ENCODE measurements around the gene RAF1.

The RAF1 gene

DNA sequence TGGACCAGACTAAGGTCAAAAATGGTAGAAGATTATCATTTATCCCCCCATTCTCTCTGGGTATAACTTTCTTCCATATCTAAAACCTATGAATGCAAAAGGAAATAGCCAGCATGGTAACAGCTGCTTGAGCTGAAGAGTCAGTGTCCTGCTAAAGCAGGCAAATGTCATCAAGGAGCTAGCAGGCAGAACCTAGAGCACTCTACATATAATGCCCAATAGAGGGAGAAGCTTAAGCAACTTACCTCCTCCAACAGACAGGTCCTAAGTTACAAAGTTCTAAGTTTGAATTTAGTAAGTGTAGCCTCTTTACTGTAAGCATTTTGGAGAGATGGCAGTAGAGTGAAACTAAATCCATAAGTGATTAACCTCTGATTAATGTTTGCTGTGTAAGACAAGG, 7.7 kb downstream of the RAF1 start:
- ChIA-PET CTCF (interaction anchor here (0.7 kb wide), 1 partner anchor 702 kb away, joined by 5 read pairs; no protein-coding TSS in a partner anchor), POLR2A (interaction anchor here (0.7 kb wide), 1 partner anchor 8 kb away, joined by 3 read pairs; the partner anchor contains the start of gene RAF1)
- TF ChIP-seq HDGF (IDR thresholded peaks at IDR 0.05; ENCODE audit: borderline replicate concordance) (no peak), L3MBTL2 (conservative IDR thresholded peaks at IDR 0.05) (no peak), FOXA1 (IDR thresholded peaks at IDR 0.05) (no peak), CTBP1 (IDR thresholded peaks at IDR 0.05; ENCODE audit: borderline replicate concordance) (no peak), TARDBP (IDR thresholded peaks at IDR 0.05) (no peak), FOXK2 (IDR thresholded peaks at IDR 0.05) (no peak), ZNF384 (IDR thresholded peaks at IDR 0.05) (no peak)
- DNase-seq (ENCODE audit: extremely low spot score): no peak

DNA sequence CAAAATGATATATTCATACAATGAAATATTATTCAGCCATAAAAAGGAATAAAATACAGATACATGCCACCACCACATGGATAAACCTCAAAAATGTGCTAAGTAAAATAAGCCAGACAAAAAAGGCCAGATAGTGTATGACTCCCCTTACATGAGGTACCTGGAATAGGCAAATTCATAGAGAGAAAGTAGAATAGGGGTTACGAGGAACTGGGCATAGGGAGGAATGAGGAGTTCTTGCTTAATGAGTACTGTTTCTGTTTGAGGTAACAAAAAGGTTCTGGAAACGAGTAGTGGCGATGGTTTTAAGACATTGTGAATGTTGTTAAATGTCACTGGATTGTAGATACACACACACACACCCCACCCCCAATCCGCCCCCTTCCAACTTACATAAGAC, 8.2 kb downstream of the RAF1 start:
- POLR2A ChIA-PET: no interaction called here
- no peak for TF ChIP-seq FOXM1 (IDR thresholded peaks at IDR 0.05; ENCODE audit: borderline replicate concordance)
- no peak for TF ChIP-seq FOXK2 (IDR thresholded peaks at IDR 0.05)
- no peak for TF ChIP-seq SP1 (IDR thresholded peaks at IDR 0.05)
- no peak for TF ChIP-seq BHLHE40 (IDR thresholded peaks at IDR 0.05; ENCODE audit: borderline replicate concordance)
- no peak for TF ChIP-seq CTBP1 (IDR thresholded peaks at IDR 0.05; ENCODE audit: borderline replicate concordance)
- no peak for TF ChIP-seq NFRKB (IDR thresholded peaks at IDR 0.05)
- no peak for TF ChIP-seq ELF4 (IDR thresholded peaks at IDR 0.05)
- CTCF ChIA-PET: interaction anchor here (0.7 kb wide), 1 partner anchor 701 kb away, joined by 5 read pairs; no protein-coding TSS in a partner anchor
- DNase-seq (ENCODE audit: extremely low spot score): no peak

DNA sequence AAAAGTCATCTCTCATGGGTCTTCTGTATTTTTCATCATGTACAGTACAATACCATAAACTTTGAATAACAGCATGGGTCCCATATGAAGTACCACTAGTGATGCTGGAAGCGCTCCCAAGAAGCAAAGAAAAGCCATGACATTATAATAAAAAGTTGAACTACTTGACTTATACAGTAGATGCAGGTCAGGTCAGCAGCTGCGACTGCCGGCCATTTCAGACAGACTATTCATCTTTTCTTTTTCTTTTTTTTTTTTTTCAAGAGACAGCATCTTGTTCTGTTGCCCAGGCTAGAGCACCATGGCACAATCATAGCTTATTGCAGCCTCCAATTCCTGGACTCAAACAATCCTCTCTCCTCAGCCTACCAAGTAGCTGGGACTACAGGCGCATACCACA, 10.2 kb downstream of the RAF1 start:
- ChIA-PET POLR2A (interaction anchor here (1.1 kb wide), 1 partner anchor 10 kb away, joined by 4 read pairs; the partner anchor contains the start of gene RAF1), CTCF (no interaction called here)
- TF ChIP-seq SP1 (IDR thresholded peaks at IDR 0.05) (no peak), FOXM1 (IDR thresholded peaks at IDR 0.05; ENCODE audit: borderline replicate concordance) (no peak), ELF4 (IDR thresholded peaks at IDR 0.05) (no peak), L3MBTL2 (conservative IDR thresholded peaks at IDR 0.05) (no peak), FOXA1 (IDR thresholded peaks at IDR 0.05) (no peak), CTBP1 (IDR thresholded peaks at IDR 0.05; ENCODE audit: borderline replicate concordance) (no peak), TARDBP (IDR thresholded peaks at IDR 0.05) (no peak), FOXK2 (IDR thresholded peaks at IDR 0.05) (no peak), BHLHE40 (IDR thresholded peaks at IDR 0.05; ENCODE audit: borderline replicate concordance) (no peak), NFRKB (IDR thresholded peaks at IDR 0.05) (no peak), ZNF384 (IDR thresholded peaks at IDR 0.05) (no peak), HDGF (IDR thresholded peaks at IDR 0.05; ENCODE audit: borderline replicate concordance) (no peak), SUZ12 (IDR thresholded peaks at IDR 0.05) (no peak), LEF1 (IDR thresholded peaks at IDR 0.05; ENCODE audit: borderline replicate concordance) (no peak)
- TF ChIP-seq, protein P1, sequence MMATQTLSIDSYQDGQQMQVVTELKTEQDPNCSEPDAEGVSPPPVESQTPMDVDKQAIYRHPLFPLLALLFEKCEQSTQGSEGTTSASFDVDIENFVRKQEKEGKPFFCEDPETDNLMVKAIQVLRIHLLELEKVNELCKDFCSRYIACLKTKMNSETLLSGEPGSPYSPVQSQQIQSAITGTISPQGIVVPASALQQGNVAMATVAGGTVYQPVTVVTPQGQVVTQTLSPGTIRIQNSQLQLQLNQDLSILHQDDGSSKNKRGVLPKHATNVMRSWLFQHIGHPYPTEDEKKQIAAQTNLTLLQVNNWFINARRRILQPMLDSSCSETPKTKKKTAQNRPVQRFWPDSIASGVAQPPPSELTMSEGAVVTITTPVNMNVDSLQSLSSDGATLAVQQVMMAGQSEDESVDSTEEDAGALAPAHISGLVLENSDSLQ (IDR thresholded peaks at IDR 0.05): no peak
- no peak for DNase-seq (ENCODE audit: extremely low spot score)

DNA sequence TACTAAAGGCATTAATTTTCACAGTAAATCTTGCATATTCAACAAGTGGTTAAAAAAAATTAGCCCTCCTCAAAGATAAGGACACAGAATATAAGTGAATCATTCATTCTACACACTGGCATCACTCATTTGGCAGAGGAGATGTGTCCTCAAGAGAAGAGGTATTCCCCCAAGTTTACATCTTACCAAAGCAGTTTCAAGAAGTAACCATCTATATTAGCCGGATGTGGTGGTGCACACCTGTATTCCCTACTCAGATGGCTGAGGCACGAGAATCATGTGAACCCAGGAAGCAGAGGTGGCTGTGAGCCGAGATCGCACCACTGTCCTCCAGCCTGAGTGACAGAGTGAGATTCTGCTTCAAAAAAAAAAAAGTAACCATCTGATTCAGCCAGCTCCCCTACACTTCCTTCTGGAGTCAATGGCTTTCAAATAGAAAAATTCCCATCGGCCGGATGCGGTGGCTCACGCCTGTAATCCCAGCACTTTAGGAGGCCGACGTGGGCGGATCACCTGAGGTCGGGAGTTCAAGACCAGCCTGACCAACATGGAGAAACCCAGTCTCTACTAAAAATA, 15.4 kb downstream of the RAF1 start:
- TF ChIP-seq SP1 (IDR thresholded peaks at IDR 0.05): no peak
- TF ChIP-seq, protein P1 (IDR thresholded peaks at IDR 0.05): 0 out of 2 replicates have a peak, but pooled peaks have one; percentile 3
- no peak for DNase-seq (ENCODE audit: extremely low spot score)
- ChIA-PET CTCF (no interaction called here), POLR2A (interaction anchor here (3.3 kb wide), 1 partner anchor 15 kb away, joined by 10 read pairs; the partner anchor contains the start of gene RAF1)

DNA sequence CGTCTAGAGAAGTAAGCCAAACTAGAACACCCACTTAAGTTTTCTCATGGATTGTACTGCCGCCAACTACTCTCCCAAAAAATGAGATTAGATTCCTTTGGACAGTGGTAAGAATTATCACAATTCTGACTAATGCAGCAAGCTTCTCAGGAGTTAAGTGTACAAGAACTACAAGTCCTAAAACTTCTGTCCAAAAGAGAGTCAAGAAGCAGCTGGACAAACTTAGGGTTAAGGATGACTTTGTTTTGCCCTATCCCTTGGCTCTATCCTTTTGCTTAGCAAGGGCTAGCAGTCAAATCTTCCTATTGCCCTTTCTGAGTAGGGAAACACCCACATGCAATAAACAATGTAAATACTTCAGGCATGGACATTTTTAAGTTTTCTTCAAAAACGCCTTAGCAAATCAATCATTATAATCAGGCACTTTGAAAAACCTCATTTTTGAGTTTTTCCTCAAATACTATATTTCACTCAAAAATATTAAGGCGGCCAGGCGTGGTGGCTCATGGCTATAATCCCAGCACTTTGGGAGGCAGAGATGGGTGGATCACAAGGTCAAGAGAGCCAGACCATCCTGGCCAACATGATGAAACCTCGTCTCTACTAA, 19.5 kb downstream of the RAF1 start:
- DNase-seq (ENCODE audit: extremely low spot score): no peak
- ChIA-PET POLR2A (no interaction called here), CTCF (no interaction called here)
- TF ChIP-seq FOXM1 (IDR thresholded peaks at IDR 0.05; ENCODE audit: borderline replicate concordance): no peak
- TF ChIP-seq ELF4 (IDR thresholded peaks at IDR 0.05): no peak
- TF ChIP-seq, protein P1 (IDR thresholded peaks at IDR 0.05): no peak
- no peak for TF ChIP-seq FOXA1 (IDR thresholded peaks at IDR 0.05)

DNA sequence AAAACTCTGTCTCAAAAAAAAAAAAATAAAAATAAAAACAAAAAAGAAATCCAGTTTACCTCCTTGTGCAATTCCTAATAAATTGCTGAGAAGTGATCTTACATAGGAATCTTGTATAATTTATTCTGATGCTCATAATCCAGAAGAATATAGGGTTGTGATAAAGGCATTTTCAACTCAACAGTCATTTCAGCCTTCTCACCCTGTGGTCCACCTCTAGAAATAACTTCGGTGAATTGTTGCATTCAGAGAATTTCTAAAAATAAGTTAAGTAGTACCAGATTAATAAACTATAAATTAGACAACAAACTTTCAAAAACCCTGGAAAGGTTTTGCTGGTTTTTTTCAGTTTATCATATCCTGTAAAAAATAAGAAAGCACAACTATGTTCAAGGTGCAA, 20.2 kb downstream of the RAF1 start:
- ChIA-PET CTCF (no interaction called here), POLR2A (no interaction called here)
- DNase-seq (ENCODE audit: extremely low spot score): no peak
- TF ChIP-seq FOXA1 (IDR thresholded peaks at IDR 0.05): no peak
- no peak for TF ChIP-seq L3MBTL2 (conservative IDR thresholded peaks at IDR 0.05)
- TF ChIP-seq FOXK2 (IDR thresholded peaks at IDR 0.05): no peak
- no peak for TF ChIP-seq FOXM1 (IDR thresholded peaks at IDR 0.05; ENCODE audit: borderline replicate concordance)
- no peak for TF ChIP-seq ARNT (IDR thresholded peaks at IDR 0.05)
- TF ChIP-seq ELF4 (IDR thresholded peaks at IDR 0.05): no peak
- no peak for TF ChIP-seq HDGF (IDR thresholded peaks at IDR 0.05; ENCODE audit: borderline replicate concordance)
- TF ChIP-seq, protein P1 (IDR thresholded peaks at IDR 0.05): no peak
- TF ChIP-seq BHLHE40 (IDR thresholded peaks at IDR 0.05; ENCODE audit: borderline replicate concordance): no peak
- no peak for TF ChIP-seq TARDBP (IDR thresholded peaks at IDR 0.05)
- TF ChIP-seq ZNF384 (IDR thresholded peaks at IDR 0.05): no peak
- TF ChIP-seq SP1 (IDR thresholded peaks at IDR 0.05): no peak
- TF ChIP-seq CTBP1 (IDR thresholded peaks at IDR 0.05; ENCODE audit: borderline replicate concordance): no peak
- no peak for TF ChIP-seq LEF1 (IDR thresholded peaks at IDR 0.05; ENCODE audit: borderline replicate concordance)
- TF ChIP-seq NFRKB (IDR thresholded peaks at IDR 0.05): no peak
- TF ChIP-seq SUZ12 (IDR thresholded peaks at IDR 0.05): no peak

Data from HEK293T (cell line).